ENCODE data around the gene C3. TPM values are rescaled to one million over a fixed set of nuclear protein-coding genes. Genes with fewer than 3 reads are reported as not detected.

C3 gene
- total RNA-seq, 1 experiment from 2014 or later = 7.0 TPM

DNA sequence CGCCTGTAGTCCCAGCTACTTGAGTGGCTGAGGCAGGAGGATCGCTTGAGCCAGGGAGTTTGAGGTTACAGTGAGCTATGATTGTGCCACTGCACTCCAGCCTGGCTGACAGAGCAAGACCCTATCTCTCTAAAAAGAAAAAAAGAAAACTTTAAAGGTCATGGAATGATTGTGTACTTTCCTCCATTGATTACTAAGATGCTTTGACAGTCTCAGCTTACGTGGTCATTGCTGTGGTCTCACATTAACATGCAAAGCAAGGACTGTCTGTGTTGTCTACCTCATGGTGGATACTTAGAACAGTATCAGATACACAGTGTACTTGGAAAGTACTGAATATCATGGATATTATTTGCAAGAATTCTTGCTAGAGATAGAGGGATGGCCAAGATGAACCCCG is 36.5 kb downstream of the C3 start:
- no peak overlapping the region for H2AFZ ChIP-seq (ENCODE audit: low read depth, low read length, poor library complexity, severe bottlenecking)
- RAD21 ChIA-PET (ENCODE audit: low non-redundant PET in 1 of 2, low total read pairs in 2 of 2, uncharacterized antibody in 2 of 2, unreplicated experiment in 2 of 2) = no interaction called here
- intact Hi-C loops (cut with micrococcal nuclease) = no loop called here
- H3K9me2 ChIP-seq (ENCODE audit: insufficient read depth) = no peaks in the 10 kb centered on the region
- H4K20me1 ChIP-seq (ENCODE audit: insufficient read depth) = no peaks in the 10 kb centered on the region
- no peak overlapping the region for H3K9ac ChIP-seq (ENCODE audit: low read length)
- no peaks in the 10 kb centered on the region for H3K9me3 ChIP-seq (ENCODE audit: control insufficient read depth in 1 of 2, insufficient read depth in 1 of 2, low read depth in 1 of 2, low read length in 2 of 2)
- H3K4me2 ChIP-seq (ENCODE audit: low read length) = no peak overlapping the region
- CTCF ChIA-PET = interaction anchor here (0.8 kb wide), 1 partner anchor 466 kb away, joined by 3 read pairs; no protein-coding TSS in a partner anchor
- no peaks in the 10 kb centered on the region for H3K27me3 ChIP-seq (ENCODE audit: insufficient read depth, low read length)
- no peak for ATAC-seq
- H3K79me2 ChIP-seq (ENCODE audit: insufficient read depth, low read length) = no peaks in the 10 kb centered on the region
- POLR2A ChIA-PET = no interaction called here
- H3K4me3 ChIP-seq (replicated peaks in 1 of 2; ENCODE audit: low read depth in 1 of 2, low read length in 2 of 2) = no peak overlapping the region
- H3K4me1 ChIP-seq (ENCODE audit: control insufficient read depth in 1 of 2, insufficient read depth in 2 of 2, low read length in 2 of 2) = peaks cover 0 to 5% of the 10 kb centered on the region in 2 experiments; a peak in 2 of 4 replicates
- no peak for DNase-seq (ENCODE audit: low read depth, low spot score)
- no peaks in the 10 kb centered on the region for H3K36me3 ChIP-seq (ENCODE audit: control insufficient read depth in 1 of 2, insufficient read depth in 2 of 2, low read length in 2 of 2)
- H3K27ac ChIP-seq (ENCODE audit: low read depth, low read length) = no peak overlapping the region
- TF ChIP-seq CEBPB (IDR thresholded peaks at IDR 0.05; ENCODE audit: low read depth) (no peak), ZBTB33 (IDR thresholded peaks at IDR 0.05; ENCODE audit: extremely low read depth, insufficient replicate concordance, low read length) (no peak), POLR2A (IDR thresholded peaks at IDR 0.05; ENCODE audit: borderline replicate concordance, extremely low read depth, insufficient read depth, insufficient read length) (no peak), EZH2phosphoT487 (IDR thresholded peaks at IDR 0.05; ENCODE audit: borderline replicate concordance) (no peak), FOSL1 (IDR thresholded peaks at IDR 0.05; ENCODE audit: low read depth) (no peak), TCF7L2 (IDR thresholded peaks at IDR 0.05; ENCODE audit: borderline replicate concordance, extremely low read depth, insufficient read depth, insufficient read length) (no peak), SIN3A (IDR thresholded peaks at IDR 0.05; ENCODE audit: low read depth) (no peak), ZFX (IDR thresholded peaks at IDR 0.05) (no peak)
- no TSS peak for BruUV-seq (replicated peaks)

DNA sequence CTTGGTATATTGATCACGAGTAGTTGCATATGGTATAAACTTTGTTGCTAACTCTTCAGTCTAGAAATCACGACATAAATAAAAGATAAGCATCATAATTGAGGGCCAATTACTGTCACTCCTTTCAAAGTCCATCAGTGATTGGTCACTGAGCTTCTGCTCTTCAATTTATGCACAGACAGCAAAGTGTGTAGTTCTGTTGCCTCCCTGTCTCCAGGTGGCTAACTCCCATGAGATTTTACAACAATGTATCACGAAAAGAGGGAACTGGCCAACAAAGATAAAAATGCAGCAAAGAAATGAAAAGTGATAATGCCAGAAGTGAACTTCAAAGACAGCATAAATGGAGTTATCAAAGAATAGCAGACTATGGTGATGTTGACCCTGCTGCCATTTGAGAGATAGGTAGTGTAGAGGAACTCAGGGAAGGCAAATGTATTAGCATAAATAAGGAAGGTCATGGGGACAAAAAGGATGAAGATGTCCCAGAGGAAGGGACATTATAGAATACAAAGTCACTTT is 37.8 kb downstream of the C3 start:
- Histone ChIP-seq H3K4me1 (ENCODE audit: control insufficient read depth in 1 of 2, insufficient read depth in 2 of 2, low read length in 2 of 2) (peaks cover 0 to 13% of the 10 kb centered on the region in 2 experiments; a peak in 2 of 4 replicates), H3K79me2 (ENCODE audit: insufficient read depth, low read length) (no peaks in the 10 kb centered on the region), H3K9me3 (ENCODE audit: control insufficient read depth in 1 of 2, insufficient read depth in 1 of 2, low read depth in 1 of 2, low read length in 2 of 2) (no peaks in the 10 kb centered on the region), H3K27me3 (ENCODE audit: insufficient read depth, low read length) (no peaks in the 10 kb centered on the region), H3K4me3 (replicated peaks in 1 of 2; ENCODE audit: low read depth in 1 of 2, low read length in 2 of 2) (no peak overlapping the region), H3K27ac (ENCODE audit: low read depth, low read length) (no peak overlapping the region), H2AFZ (ENCODE audit: low read depth, low read length, poor library complexity, severe bottlenecking) (no peak overlapping the region), H3K9me2 (ENCODE audit: insufficient read depth) (no peaks in the 10 kb centered on the region), H4K20me1 (ENCODE audit: insufficient read depth) (no peaks in the 10 kb centered on the region), H3K9ac (ENCODE audit: low read length) (no peak overlapping the region), H3K4me2 (ENCODE audit: low read length) (no peak overlapping the region), H3K36me3 (ENCODE audit: control insufficient read depth in 1 of 2, insufficient read depth in 2 of 2, low read length in 2 of 2) (no peaks in the 10 kb centered on the region)
- CTCF ChIA-PET = no interaction called here
- no TSS peak for BruUV-seq (replicated peaks)
- ATAC-seq (no peak), DNase-seq (ENCODE audit: low read depth, low spot score) (no peak)
- POLR2A ChIA-PET = no interaction called here
- intact Hi-C loops (cut with micrococcal nuclease) = no loop called here
- RAD21 ChIA-PET (ENCODE audit: low non-redundant PET in 1 of 2, low total read pairs in 2 of 2, uncharacterized antibody in 2 of 2, unreplicated experiment in 2 of 2) = no interaction called here
- TF ChIP-seq REST (IDR thresholded peaks at IDR 0.05; ENCODE audit: low read depth) (no peak), YY1 (IDR thresholded peaks at IDR 0.05; ENCODE audit: extremely low read depth, insufficient replicate concordance, low read depth, low read length) (no peak), SRF (IDR thresholded peaks at IDR 0.05; ENCODE audit: low read depth) (no peak), ZBTB33 (IDR thresholded peaks at IDR 0.05; ENCODE audit: extremely low read depth, insufficient replicate concordance, low read length) (no peak), TCF7L2 (IDR thresholded peaks at IDR 0.05; ENCODE audit: borderline replicate concordance, extremely low read depth, insufficient read depth, insufficient read length) (no peak), ZNF274 (IDR thresholded peaks at IDR 0.05; ENCODE audit: low read depth, low read length) (no peak)
